LNCaP clone FGC (cell line): ENCODE measurements around the gene SPN.
A peak's percentile ranks its signal among the peaks of the same experiment; 100 is the strongest.
"Not testable (repeated sequence)": the region's sequence is repeated elsewhere in the genome, so short reads cannot be mapped to it uniquely, and the experiment has no call there.

Experiments used
- DNase-seq: peaks from one replicate; pipeline ENCODE4 v3.0.0-alpha.2; 2011; ENCODE audit warnings: low read depth
- H3K4me3 ChIP-seq: 2 replicates; pipeline ENCODE4 v1.5.1; 2011; ENCODE audit warnings: mild to moderate bottlenecking, low read depth, low read length, control low read depth
- TF ChIP-seq, protein P1 (sequence below): IDR thresholded peaks from 2 replicates; pipeline ENCODE4 v1.5.1; 2012; ENCODE audit warnings: mild to moderate bottlenecking; ENCODE audit not compliant: control insufficient read depth, insufficient read depth; ENCODE audit errors: extremely low read depth

The SPN gene, protein sequence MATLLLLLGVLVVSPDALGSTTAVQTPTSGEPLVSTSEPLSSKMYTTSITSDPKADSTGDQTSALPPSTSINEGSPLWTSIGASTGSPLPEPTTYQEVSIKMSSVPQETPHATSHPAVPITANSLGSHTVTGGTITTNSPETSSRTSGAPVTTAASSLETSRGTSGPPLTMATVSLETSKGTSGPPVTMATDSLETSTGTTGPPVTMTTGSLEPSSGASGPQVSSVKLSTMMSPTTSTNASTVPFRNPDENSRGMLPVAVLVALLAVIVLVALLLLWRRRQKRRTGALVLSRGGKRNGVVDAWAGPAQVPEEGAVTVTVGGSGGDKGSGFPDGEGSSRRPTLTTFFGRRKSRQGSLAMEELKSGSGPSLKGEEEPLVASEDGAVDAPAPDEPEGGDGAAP

DNA sequence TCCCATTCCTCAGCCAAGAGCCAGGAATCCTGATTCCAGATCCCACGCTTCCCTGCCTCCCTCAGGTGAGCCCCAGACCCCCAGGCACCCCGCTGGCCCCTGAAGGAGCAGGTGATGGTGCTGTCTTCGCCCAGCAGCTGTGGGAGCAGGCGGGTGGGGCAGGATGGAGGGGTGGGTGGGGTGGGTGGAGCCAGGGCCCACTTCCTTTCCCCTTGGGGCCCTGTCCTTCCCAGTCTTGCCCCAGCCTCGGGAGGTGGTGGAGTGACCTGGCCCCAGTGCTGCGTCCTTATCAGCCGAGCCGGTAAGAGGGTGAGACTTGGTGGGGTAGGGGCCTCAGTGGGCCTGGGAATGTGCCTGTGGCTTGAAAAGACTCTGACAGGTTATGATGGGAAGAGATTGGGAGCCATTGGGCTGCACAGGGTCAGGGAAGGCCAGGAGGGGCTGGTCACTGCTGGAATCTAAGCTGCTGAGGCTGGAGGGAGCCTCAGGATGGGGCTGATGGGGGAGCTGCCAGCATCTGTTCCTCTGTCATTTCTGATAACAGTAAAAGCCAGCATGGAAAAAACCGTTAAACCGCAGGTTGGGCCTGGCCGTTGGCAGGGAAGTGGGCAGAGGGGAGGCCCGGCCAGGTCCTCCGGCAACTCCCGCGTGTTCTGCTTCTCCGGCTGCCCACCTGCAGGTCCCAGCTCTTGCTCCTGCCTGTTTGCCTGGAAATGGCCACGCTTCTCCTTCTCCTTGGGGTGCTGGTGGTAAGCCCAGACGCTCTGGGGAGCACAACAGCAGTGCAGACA is at the start of gene SPN:
Gene SPN, plus strand, starts transcription at position 232 of the 791 bp plus-strand sequence. Its CDS starts 482 bp downstream, at position 714.
- no peak for DNase-seq
- H3K4me3 ChIP-seq = no peak within 1 kb of the TSS
- TF ChIP-seq, protein P1, sequence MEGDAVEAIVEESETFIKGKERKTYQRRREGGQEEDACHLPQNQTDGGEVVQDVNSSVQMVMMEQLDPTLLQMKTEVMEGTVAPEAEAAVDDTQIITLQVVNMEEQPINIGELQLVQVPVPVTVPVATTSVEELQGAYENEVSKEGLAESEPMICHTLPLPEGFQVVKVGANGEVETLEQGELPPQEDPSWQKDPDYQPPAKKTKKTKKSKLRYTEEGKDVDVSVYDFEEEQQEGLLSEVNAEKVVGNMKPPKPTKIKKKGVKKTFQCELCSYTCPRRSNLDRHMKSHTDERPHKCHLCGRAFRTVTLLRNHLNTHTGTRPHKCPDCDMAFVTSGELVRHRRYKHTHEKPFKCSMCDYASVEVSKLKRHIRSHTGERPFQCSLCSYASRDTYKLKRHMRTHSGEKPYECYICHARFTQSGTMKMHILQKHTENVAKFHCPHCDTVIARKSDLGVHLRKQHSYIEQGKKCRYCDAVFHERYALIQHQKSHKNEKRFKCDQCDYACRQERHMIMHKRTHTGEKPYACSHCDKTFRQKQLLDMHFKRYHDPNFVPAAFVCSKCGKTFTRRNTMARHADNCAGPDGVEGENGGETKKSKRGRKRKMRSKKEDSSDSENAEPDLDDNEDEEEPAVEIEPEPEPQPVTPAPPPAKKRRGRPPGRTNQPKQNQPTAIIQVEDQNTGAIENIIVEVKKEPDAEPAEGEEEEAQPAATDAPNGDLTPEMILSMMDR = no peak

DNA sequence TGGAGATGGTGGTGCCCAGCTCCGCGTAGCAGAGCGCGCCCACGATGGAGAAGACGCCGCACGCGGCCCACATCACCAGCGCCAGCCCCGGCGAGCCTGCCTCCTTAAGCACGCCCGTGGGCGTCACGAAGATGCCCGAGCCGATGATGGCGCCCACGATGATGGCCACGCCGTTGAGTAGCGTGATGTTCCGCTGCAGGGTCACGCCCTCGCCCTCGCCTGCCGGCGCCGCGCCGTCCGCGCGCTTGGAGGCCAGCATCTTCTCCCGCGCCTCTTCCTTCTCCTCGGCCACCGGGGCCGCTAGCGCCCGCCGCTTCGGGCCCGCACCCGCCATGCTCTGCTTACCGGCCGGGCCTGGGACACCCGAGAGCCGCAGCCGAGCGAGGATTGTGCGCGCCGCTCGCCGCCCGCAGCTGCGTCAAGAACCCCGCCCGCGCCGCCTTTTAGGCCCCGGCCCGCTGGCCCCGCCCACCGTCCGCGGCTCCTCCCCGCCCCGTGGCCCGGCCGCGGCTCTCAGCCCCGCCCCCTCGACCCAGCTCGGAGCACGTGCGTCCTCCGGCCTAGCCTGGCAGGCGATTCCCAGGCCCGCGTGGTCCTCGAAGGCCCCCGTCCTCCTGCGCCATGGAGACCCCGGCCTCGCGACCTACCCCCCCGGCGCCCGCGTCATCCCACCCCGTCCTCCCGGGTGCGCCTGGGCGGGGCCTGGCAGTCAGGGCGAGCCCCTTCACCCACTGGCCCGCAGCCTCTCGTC is 49.6 kb upstream of the SPN start:
- H3K4me3 ChIP-seq = peak overlapping the region; percentile 57
- peak; percentile 13 for DNase-seq

DNA sequence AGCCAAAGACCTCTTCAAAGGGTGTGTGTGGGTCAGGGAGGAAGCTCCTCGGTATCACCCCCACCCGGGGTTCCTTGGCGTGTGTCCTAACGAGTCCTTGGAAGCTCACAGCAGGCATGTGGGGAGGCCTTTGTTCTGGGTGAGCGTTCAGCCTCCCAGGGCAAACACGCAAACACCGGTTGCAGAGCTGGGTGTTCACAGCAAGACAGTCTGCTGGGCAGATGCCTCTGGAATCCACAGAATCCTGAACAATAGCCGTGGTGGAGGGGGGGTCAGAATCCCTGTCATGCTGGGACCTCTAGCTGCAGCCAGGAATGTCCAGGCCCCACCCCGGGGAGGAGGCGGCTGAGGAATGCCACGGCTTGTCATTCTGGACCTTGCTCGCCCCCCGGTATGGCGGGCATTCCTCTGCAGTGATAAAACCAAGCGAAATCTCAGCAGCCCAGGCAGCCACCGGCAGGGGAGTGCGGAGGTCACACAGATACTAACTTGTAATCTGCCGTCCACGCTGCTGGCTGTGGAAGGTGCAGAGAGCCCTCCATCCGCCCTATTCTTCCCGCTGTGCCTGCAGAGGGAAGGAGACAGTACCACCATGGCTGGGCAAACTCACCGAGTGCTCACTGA is 48.2 kb upstream of the SPN start:
- H3K4me3 ChIP-seq, DNase-seq: not testable (repeated sequence)

DNA sequence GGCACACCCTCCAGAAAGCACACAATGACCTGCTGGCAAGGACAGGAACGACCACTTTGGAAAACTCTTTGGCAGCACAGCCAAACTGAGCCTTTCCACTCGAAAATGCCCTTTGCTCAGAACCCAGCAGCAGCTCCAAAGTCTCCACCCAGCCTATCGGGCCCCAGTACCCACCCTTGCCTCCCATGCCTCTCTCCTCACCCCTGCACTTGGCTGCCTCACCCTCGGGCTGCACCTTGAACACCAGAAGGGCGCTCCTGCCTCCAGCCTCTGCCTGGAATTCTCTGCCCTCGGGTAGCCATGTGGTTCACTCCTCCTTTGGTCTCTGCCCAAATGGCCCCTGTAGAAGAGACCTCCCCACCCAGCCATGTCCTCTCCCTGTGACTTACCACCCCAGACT is 46.9 kb upstream of the SPN start:
- not testable (repeated sequence) for DNase-seq, H3K4me3 ChIP-seq

DNA sequence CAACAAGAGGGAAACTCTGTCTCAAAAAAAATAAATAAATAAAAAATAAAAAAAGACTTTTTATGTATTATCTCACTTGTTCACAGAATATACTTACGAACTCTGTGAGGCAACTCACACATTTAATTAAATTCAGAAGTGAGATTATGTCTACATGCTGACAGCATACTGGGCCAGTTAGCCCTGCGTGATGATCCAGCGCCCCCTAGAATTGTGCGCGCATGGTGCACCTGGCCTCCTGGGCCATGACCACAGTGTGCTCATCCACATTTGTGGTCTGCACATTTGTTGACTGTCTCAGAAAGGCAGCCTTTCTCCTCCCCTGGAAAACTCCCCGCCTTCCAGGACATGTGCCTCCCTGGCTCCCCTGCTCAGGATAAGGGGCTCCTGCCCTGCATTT is 42.5 kb upstream of the SPN start:
- H3K4me3 ChIP-seq, DNase-seq: not testable (repeated sequence)

DNA sequence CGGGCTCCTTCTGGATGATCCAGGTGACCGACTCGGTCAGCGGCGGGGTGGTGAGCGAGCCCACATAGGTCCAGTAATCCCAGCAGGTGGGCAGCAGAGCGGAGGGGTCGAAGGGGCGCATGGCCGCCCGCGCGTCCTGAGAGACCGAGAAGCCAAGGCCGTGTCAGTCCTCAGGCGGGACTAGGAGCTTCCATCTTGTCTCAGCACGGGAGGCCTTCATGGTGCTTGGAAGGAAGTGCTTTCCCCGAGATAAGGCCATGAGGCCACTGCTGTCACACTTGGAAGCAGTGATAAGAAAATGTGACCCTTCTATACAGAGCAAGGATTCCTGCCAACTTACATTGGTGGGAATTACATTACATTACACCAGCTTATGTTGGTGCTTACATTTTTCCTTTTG is 40.3 kb upstream of the SPN start:
- not testable (repeated sequence) for H3K4me3 ChIP-seq, DNase-seq

DNA sequence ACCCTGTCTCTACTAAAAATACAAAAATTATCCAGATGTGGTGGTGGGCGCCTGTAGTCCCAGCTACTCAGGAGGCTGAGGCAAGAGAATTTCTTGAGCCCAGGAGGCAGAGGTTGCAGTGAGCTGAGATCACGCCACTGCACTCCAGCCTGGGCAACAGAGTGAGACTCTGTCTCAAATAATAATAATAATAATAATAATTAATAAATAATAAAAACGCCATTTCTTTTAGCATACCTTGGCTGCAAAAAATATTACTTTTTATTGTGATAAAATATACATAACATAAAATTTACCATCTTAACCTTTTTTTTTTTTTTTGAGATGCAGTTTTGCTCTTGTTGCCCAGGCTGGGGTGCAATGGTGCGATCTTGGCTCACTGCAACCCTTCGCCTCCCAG is 39.8 kb upstream of the SPN start:
- not testable (repeated sequence) for H3K4me3 ChIP-seq, DNase-seq

DNA sequence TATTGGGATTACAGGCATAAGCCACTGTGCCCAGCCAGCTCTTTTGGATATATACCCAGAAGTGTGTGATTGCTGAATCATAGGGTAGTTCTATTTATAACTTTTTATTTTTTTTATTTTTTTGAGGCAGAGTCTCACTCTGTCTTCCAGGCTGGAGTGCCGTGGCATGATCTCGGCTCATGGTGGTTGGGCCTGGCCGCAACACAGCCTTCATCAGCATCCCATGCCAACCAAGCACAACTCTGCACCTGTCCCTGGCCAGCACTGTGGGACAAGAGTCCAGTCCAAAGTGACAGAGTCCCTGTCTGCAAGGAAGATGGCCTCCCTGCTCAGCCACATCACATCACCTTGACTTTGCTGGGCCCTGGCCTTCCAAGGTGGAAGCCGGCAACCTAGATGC is 37.9 kb upstream of the SPN start:
- not testable (repeated sequence) for H3K4me3 ChIP-seq, DNase-seq

DNA sequence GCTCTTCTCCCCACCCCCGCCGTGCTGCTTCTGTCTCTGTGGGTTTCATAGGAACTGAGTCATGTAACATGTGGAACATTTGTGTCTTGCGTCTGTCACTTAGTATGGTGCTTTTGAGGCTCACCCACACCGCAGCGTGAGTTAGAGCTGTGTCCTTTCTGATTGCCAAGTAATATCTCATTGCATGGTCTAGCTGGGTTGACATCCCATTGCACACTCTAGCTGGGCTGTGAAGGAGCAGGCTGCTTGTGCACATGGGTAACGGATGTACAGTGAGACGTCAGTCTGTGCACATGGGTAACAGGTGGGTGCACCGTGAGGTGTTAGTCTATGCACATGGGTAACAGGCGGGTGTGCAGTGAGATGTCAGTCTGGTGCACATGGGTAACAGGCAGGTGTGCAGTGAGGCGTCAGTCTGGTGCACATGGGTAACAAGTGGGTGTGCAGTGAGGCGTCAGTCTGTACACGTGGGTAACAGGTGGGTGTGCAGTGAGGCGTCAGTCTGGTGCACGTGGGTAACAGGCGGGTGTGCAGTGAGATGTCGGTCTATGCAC is 36.2 kb upstream of the SPN start:
- H3K4me3 ChIP-seq, DNase-seq: not testable (repeated sequence)

DNA sequence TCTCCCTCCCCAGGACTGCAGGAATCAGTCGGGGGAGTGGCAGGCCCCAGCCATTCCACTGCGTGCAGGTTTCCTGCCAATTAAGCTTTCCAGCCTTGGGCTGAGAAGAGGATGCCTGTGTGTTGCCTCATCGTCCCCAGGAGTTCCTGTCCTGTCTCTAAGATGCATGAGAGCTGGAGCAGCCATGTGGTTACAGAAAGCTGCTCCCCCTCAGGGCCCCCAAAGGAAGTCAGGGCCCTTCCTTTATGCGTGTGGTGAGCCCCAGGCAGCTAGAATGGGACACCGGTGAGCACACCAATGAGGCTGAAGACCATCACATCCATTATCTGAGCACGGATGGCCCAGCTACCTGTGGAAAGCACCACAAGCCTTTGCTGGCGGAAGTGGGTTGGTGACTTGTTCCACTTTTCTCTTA is 35.4 kb upstream of the SPN start:
- not testable (repeated sequence) for DNase-seq, H3K4me3 ChIP-seq

DNA sequence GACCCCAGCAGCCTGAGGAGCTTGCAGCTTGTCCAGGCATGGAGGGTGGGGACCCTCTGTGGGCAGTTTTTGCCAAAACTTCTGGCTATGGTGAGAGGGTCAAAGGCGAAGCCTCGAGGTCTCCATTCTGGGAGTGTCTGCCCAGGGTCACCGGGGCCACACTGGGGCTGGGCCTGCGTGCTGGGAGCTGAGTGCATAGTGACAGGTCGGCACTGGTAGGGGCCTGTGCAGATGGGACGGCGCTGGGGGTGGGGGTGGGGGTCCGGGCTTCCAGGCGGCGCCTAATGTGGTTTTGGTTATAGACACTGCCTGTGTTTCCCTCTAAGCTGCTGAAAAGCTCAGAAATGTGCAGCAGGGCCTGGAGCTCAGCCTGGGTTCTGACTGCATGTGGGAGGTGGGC is 34.3 kb upstream of the SPN start:
- not testable (repeated sequence) for H3K4me3 ChIP-seq, DNase-seq

DNA sequence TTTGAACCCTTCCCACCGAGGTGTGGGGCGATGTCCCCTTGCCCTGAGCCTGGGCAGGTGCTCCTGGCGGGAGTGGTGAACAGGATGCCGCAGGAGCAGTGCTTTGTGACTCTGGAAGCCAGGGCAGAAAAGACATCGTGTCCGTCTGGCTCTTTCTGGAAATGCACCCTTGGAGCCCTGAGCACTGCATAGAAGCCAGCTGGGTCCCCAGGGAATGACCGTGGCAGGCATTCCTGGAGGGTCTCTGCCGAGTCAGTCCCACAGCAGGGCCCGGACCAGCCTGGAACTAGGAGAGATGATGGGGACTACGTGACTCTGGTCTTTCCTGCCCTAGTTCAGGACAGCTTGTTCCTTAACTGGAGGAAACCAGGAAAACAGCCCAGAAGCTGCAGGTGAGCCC is 33.7 kb upstream of the SPN start:
- not testable (repeated sequence) for DNase-seq, H3K4me3 ChIP-seq

DNA sequence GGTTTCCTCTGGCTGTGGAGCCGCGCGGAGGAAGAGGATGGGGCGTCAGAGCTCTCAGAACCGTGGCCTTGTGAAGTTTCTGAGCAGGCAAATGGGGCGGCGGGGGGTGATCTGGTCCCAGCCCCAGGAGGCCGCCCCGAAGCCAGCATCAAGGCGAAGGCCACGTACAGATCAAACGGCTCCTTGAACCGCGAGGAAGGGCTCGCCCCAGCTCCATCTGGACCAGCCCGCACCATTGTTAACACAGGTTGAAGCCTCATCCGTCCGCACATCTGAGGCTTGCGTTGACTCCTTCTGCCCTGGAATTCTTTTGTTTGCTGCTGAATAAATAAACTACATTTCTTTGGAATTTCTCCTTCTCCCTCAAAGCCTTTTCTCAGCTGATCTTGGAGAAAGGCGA is 31.4 kb upstream of the SPN start:
- not testable (repeated sequence) for H3K4me3 ChIP-seq, DNase-seq

DNA sequence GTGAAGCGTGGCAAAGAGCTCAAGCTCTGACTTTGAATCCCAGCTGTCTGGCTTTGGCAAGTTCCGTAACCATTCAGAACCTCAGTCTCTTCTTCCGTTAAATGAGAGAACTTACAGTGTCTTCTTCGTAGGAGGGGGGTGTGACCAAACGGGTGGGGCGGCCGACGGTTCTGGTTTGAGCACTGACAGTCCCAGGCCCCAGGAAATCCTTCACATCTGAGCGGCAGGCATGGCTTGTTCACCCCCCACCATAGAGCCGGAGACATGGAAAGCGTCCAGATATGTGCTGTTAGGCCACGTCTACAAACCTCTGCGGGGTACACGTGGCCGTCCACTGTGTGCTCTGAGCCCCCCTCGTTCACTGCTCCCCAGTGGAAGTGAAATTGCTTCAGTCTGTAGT is 27.1 kb upstream of the SPN start:
- DNase-seq, H3K4me3 ChIP-seq: not testable (repeated sequence)

DNA sequence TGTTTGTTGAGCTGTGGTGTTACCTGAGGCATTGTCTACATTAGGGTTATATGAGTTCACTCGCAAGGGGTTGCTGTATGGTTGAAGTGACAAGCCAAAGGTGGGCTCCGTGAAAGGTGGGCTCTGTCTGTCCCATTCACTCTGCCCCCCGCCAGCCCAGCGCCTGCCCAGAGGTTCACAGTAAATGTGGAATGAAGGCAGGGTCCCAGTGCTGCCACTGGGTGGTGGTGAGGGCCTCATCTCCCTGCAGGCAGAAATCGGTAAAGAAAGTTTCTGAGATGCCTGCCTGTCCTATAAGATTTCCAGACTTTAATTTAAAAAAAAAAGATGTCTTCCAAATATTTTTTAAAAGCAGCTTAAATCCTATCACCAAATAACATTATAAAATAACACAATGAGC is 26.7 kb upstream of the SPN start:
- H3K4me3 ChIP-seq, DNase-seq: not testable (repeated sequence)

DNA sequence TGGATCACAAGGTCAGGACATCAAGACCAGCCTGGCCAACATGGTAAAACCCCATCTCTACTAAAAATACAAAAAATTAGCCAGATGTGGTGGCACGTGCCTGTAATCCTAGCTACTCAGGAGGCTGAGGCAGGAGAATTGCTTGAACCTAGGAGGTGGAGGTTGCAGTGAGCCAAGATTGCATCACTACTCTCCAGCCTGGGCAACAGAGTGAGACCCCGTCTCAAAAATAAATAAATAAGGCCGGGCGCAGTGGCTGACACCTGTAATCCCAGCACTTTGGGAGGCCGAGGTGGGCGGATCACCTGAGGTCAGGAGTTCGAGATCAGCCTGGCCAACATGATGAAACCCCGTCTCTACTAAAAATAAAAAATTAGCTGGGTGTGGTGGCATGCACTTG is 24.3 kb upstream of the SPN start:
- not testable (repeated sequence) for H3K4me3 ChIP-seq, DNase-seq
